ENCODE measurements around the gene TMSB15B. TPM values are rescaled to one million over a fixed set of nuclear protein-coding genes. Genes with fewer than 3 reads are reported as not detected.
"Not testable (repeated sequence)": the region's sequence is repeated elsewhere in the genome, so short reads cannot be mapped to it uniquely, and the experiment has no call there.

TMSB15B gene
- total RNA-seq, 1 donor = 4.0 TPM

- Histone ChIP-seq H3K4me3 (ENCODE audit: insufficient read depth, low read length) (no peak overlapping the region), H3K9me3 (ENCODE audit: low read depth, low read length) (no peaks in the 10 kb centered on the region), H3K79me2 (ENCODE audit: insufficient read depth, low read length) (no peaks in the 10 kb centered on the region), H3K4me1 (ENCODE audit: insufficient read depth, low read length) (no peaks in the 10 kb centered on the region), H3K27me3 (ENCODE audit: insufficient read depth, low read length) (peaks cover 6% of the 10 kb centered on the region), H3K4me2 (ENCODE audit: insufficient read depth, low read length) (no peak overlapping the region), H2AFZ (ENCODE audit: low read length) (no peak overlapping the region), H3K36me3 (ENCODE audit: insufficient read depth, low read length) (no peaks in the 10 kb centered on the region), H3K27ac (ENCODE audit: low read depth, low read length) (no peak overlapping the region), H4K20me1 (ENCODE audit: insufficient read depth, low read length) (no peaks in the 10 kb centered on the region)
- no peak for TF ChIP-seq CTCF (IDR thresholded peaks at IDR 0.05; ENCODE audit: extremely low read depth, low read depth, low read length)
- DNase-seq (ENCODE audit: insufficient read length, low spot score, missing footprints) = no peak
Observed at GRCh38 chrX:103953353-103953752, 9.1 kb upstream of the TMSB15B start.

GRCh38 chrX:103954259-103954658, 8.2 kb upstream of the TMSB15B start:
- Histone ChIP-seq H3K36me3 (ENCODE audit: insufficient read depth, low read length) (no peaks in the 10 kb centered on the region), H3K79me2 (ENCODE audit: insufficient read depth, low read length) (no peaks in the 10 kb centered on the region), H3K27me3 (ENCODE audit: insufficient read depth, low read length) (peaks cover 6% of the 10 kb centered on the region), H3K4me2 (ENCODE audit: insufficient read depth, low read length) (no peak overlapping the region), H3K9me3 (ENCODE audit: low read depth, low read length) (no peaks in the 10 kb centered on the region), H3K4me3 (ENCODE audit: insufficient read depth, low read length) (no peak overlapping the region), H3K27ac (ENCODE audit: low read depth, low read length) (no peak overlapping the region), H3K4me1 (ENCODE audit: insufficient read depth, low read length) (no peaks in the 10 kb centered on the region), H4K20me1 (ENCODE audit: insufficient read depth, low read length) (no peaks in the 10 kb centered on the region), H2AFZ (ENCODE audit: low read length) (no peak overlapping the region)
- no peak for TF ChIP-seq CTCF (IDR thresholded peaks at IDR 0.05; ENCODE audit: extremely low read depth, low read depth, low read length)
- no peak for DNase-seq (ENCODE audit: insufficient read length, low spot score, missing footprints)

- not testable (repeated sequence) for H3K27ac ChIP-seq (ENCODE audit: low read depth, low read length); H3K79me2 ChIP-seq (ENCODE audit: insufficient read depth, low read length); H2AFZ ChIP-seq (ENCODE audit: low read length); H3K36me3 ChIP-seq (ENCODE audit: insufficient read depth, low read length); H3K27me3 ChIP-seq (ENCODE audit: insufficient read depth, low read length); H4K20me1 ChIP-seq (ENCODE audit: insufficient read depth, low read length); H3K4me2 ChIP-seq (ENCODE audit: insufficient read depth, low read length); H3K4me1 ChIP-seq (ENCODE audit: insufficient read depth, low read length); H3K9me3 ChIP-seq (ENCODE audit: low read depth, low read length); DNase-seq (ENCODE audit: insufficient read length, low spot score, missing footprints); H3K4me3 ChIP-seq (ENCODE audit: insufficient read depth, low read length)
Observed at GRCh38 chrX:103960599-103960998, 1.8 kb upstream of the TMSB15B start.

- not testable (repeated sequence) for H4K20me1 ChIP-seq (ENCODE audit: insufficient read depth, low read length); H3K27ac ChIP-seq (ENCODE audit: low read depth, low read length); H3K9me3 ChIP-seq (ENCODE audit: low read depth, low read length); H3K79me2 ChIP-seq (ENCODE audit: insufficient read depth, low read length); H3K4me2 ChIP-seq (ENCODE audit: insufficient read depth, low read length); H2AFZ ChIP-seq (ENCODE audit: low read length); H3K4me3 ChIP-seq (ENCODE audit: insufficient read depth, low read length); H3K27me3 ChIP-seq (ENCODE audit: insufficient read depth, low read length); DNase-seq (ENCODE audit: insufficient read length, low spot score, missing footprints); H3K36me3 ChIP-seq (ENCODE audit: insufficient read depth, low read length); H3K4me1 ChIP-seq (ENCODE audit: insufficient read depth, low read length)
Observed at GRCh38 chrX:103983508-103983907, 21.1 kb downstream of the TMSB15B start.

- H3K4me3 ChIP-seq (ENCODE audit: insufficient read depth, low read length) = no peak overlapping the region
- H3K27ac ChIP-seq (ENCODE audit: low read depth, low read length) = no peak overlapping the region
- no peaks in the 10 kb centered on the region for H3K9me3 ChIP-seq (ENCODE audit: low read depth, low read length)
- no peak overlapping the region for H3K4me2 ChIP-seq (ENCODE audit: insufficient read depth, low read length)
- no peaks in the 10 kb centered on the region for H3K36me3 ChIP-seq (ENCODE audit: insufficient read depth, low read length)
- TF ChIP-seq CTCF (IDR thresholded peaks at IDR 0.05; ENCODE audit: extremely low read depth, low read depth, low read length) = no peak
- no peak for DNase-seq (ENCODE audit: insufficient read length, low spot score, missing footprints)
- H3K4me1 ChIP-seq (ENCODE audit: insufficient read depth, low read length) = no peaks in the 10 kb centered on the region
- peaks cover 34% of the 10 kb centered on the region for H3K27me3 ChIP-seq (ENCODE audit: insufficient read depth, low read length)
- no peaks in the 10 kb centered on the region for H3K79me2 ChIP-seq (ENCODE audit: insufficient read depth, low read length)
- H2AFZ ChIP-seq (ENCODE audit: low read length) = no peak overlapping the region
- no peaks in the 10 kb centered on the region for H4K20me1 ChIP-seq (ENCODE audit: insufficient read depth, low read length)
Observed at GRCh38 chrX:103999234-103999633, 36.8 kb downstream of the TMSB15B start.

All from osteoblast (primary cell).